Measurements from ENCODE around the gene GOLGA2.

Gene GOLGA2

GRCh38 chr9:128297221-128297773 lies 21.5 kb upstream of the GOLGA2 start:
- no peak for TF ChIP-seq SNAI2 (CRISPR knock-in tag; IDR thresholded peaks at IDR 0.05)
- TF ChIP-seq, protein P1, sequence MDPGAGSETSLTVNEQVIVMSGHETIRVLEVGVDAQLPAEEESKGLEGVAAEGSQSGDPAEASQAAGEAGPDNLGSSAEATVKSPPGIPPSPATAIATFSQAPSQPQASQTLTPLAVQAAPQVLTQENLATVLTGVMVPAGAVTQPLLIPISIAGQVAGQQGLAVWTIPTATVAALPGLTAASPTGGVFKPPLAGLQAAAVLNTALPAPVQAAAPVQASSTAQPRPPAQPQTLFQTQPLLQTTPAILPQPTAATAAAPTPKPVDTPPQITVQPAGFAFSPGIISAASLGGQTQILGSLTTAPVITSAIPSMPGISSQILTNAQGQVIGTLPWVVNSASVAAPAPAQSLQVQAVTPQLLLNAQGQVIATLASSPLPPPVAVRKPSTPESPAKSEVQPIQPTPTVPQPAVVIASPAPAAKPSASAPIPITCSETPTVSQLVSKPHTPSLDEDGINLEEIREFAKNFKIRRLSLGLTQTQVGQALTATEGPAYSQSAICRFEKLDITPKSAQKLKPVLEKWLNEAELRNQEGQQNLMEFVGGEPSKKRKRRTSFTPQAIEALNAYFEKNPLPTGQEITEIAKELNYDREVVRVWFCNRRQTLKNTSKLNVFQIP (CRISPR knock-in tag; IDR thresholded peaks at IDR 0.05; ENCODE audit: borderline replicate concordance, low read depth): no peak
- ATAC-seq: no peak

GRCh38 chr9:128296340-128297220 lies 20.8 kb upstream of the GOLGA2 start:
- no peak for ATAC-seq
- no peak for TF ChIP-seq GLIS3 (CRISPR knock-in tag; IDR thresholded peaks at IDR 0.05)

GRCh38 chr9:128294142-128294541 lies 18.3 kb upstream of the GOLGA2 start:
- TF ChIP-seq SNAI2 (CRISPR knock-in tag; IDR thresholded peaks at IDR 0.05) (no peak), GLIS3 (CRISPR knock-in tag; IDR thresholded peaks at IDR 0.05) (no peak), ZFP3 (CRISPR knock-in tag; IDR thresholded peaks at IDR 0.05) (no peak), ESRRG (CRISPR knock-in tag; IDR thresholded peaks at IDR 0.05) (no peak), ZC3H10 (CRISPR knock-in tag; IDR thresholded peaks at IDR 0.05) (no peak), CSRNP3 (CRISPR knock-in tag; IDR thresholded peaks at IDR 0.05) (no peak), TCF4 (CRISPR knock-in tag; IDR thresholded peaks at IDR 0.05; ENCODE audit: borderline replicate concordance) (no peak), ZNF8 (CRISPR knock-in tag; IDR thresholded peaks at IDR 0.05) (no peak), OSR1 (CRISPR knock-in tag; IDR thresholded peaks at IDR 0.05) (no peak), ZFP30 (CRISPR knock-in tag; IDR thresholded peaks at IDR 0.05) (no peak), ARNTL (CRISPR knock-in tag; IDR thresholded peaks at IDR 0.05; ENCODE audit: borderline replicate concordance, low read depth) (no peak), BACH2 (CRISPR knock-in tag; IDR thresholded peaks at IDR 0.05; ENCODE audit: borderline replicate concordance) (no peak)
- no peak for ATAC-seq

DNA sequence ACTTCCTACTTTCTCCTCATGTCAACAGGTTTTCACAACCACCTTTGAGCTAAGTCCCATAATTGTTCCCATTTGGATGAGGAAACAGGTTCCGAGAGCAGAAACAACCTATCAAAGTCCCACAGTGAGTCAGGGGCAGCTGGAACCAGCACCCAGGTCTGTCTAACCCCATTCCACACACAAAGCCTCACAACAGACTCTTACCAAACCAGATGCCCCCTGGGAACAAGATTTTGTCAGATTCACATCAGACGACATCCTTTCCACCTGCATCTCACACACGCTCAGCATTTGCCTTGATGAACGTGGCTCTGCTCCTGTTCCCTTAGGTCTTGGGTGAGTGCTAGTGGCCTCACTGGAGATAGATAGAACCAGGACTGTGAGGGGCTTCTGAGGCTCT lies 17.3 kb upstream of the GOLGA2 start:
- no peak for ATAC-seq
- no peak for TF ChIP-seq PATZ1 (CRISPR knock-in tag; IDR thresholded peaks at IDR 0.05; ENCODE audit: borderline replicate concordance)
- no peak for TF ChIP-seq ZC3H10 (CRISPR knock-in tag; IDR thresholded peaks at IDR 0.05)
- no peak for TF ChIP-seq ARNTL (CRISPR knock-in tag; IDR thresholded peaks at IDR 0.05; ENCODE audit: borderline replicate concordance, low read depth)
- no peak for TF ChIP-seq GLIS3 (CRISPR knock-in tag; IDR thresholded peaks at IDR 0.05)
- no peak for TF ChIP-seq RARB (CRISPR knock-in tag; IDR thresholded peaks at IDR 0.05)
- no peak for TF ChIP-seq ZNF8 (CRISPR knock-in tag; IDR thresholded peaks at IDR 0.05)
- TF ChIP-seq ISL1 (CRISPR knock-in tag; IDR thresholded peaks at IDR 0.05): no peak
- no peak for TF ChIP-seq PPARA (CRISPR knock-in tag; IDR thresholded peaks at IDR 0.05; ENCODE audit: borderline replicate concordance)
- no peak for TF ChIP-seq CSRNP3 (CRISPR knock-in tag; IDR thresholded peaks at IDR 0.05)
- no peak for TF ChIP-seq ZFP3 (CRISPR knock-in tag; IDR thresholded peaks at IDR 0.05)
- no peak for TF ChIP-seq ZNF70 (CRISPR knock-in tag; IDR thresholded peaks at IDR 0.05)
- TF ChIP-seq, protein P2, sequence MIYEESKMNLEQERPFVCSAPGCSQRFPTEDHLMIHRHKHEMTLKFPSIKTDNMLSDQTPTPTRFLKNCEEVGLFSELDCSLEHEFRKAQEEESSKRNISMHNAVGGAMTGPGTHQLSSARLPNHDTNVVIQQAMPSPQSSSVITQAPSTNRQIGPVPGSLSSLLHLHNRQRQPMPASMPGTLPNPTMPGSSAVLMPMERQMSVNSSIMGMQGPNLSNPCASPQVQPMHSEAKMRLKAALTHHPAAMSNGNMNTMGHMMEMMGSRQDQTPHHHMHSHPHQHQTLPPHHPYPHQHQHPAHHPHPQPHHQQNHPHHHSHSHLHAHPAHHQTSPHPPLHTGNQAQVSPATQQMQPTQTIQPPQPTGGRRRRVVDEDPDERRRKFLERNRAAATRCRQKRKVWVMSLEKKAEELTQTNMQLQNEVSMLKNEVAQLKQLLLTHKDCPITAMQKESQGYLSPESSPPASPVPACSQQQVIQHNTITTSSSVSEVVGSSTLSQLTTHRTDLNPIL (CRISPR knock-in tag; IDR thresholded peaks at IDR 0.05; ENCODE audit: low read depth): no peak
- no peak for TF ChIP-seq TSHZ2 (CRISPR knock-in tag; IDR thresholded peaks at IDR 0.05)
- no peak for TF ChIP-seq SNAI2 (CRISPR knock-in tag; IDR thresholded peaks at IDR 0.05)
